ENCODE data around the gene MAP4K2. TPM values are rescaled to one million over a fixed set of nuclear protein-coding genes. Genes with fewer than 3 reads are reported as not detected.
A peak's percentile ranks its signal among the peaks of the same experiment; 100 is the strongest.

Gene MAP4K2
- total and polyA plus RNA-seq, 2 of the 13 experiments (the other 11 are each of a cell fraction or from before 2014, with no cell fraction given) = 8.3 to 17.6 TPM

GRCh38 chr11:64778473-64779298, 24.3 kb downstream of the MAP4K2 start, which contains the start of gene SF1 (continued):
- TF ChIP-seq ZBTB49 (CRISPR knock-in tag; IDR thresholded peaks at IDR 0.05; ENCODE audit: borderline replicate concordance) (no peak), SAFB2 (CRISPR knock-in tag; IDR thresholded peaks at IDR 0.05; ENCODE audit: borderline replicate concordance, low read depth) (no peak), ATF1 (CRISPR knock-in tag; IDR thresholded peaks at IDR 0.05) (peak; percentile 76), EZH2 (conservative IDR thresholded peaks at IDR 0.05; ENCODE audit: low read depth, low read length) (no peak), FLYWCH1 (CRISPR knock-in tag; IDR thresholded peaks at IDR 0.05) (no peak), KLF15 (CRISPR knock-in tag; IDR thresholded peaks at IDR 0.05; ENCODE audit: borderline replicate concordance) (no peak), GPBP1L1 (CRISPR knock-in tag; IDR thresholded peaks at IDR 0.05) (no peak), HNRNPLL (IDR thresholded peaks at IDR 0.05; ENCODE audit: low read depth, low read length, poor library complexity, severe bottlenecking) (peak; percentile 88), ZNF788 (CRISPR knock-in tag; IDR thresholded peaks at IDR 0.05; ENCODE audit: borderline replicate concordance) (peak; percentile 87; the same call in 1 of the 2 replicates), NKX3-1 (CRISPR knock-in tag; IDR thresholded peaks at IDR 0.05) (no peak), DNMT1 (CRISPR knock-in tag; IDR thresholded peaks at IDR 0.05) (no peak), MXD3 (CRISPR knock-in tag; IDR thresholded peaks at IDR 0.05) (peak; percentile 41), MED1 (CRISPR knock-in tag; IDR thresholded peaks at IDR 0.05) (peak; percentile 31; the same call in 1 of the 2 replicates), TGIF2 (CRISPR knock-in tag; IDR thresholded peaks at IDR 0.05) (0 out of 2 replicates have a peak, but pooled peaks have one; percentile 24), ELF4 (CRISPR knock-in tag; IDR thresholded peaks at IDR 0.05; ENCODE audit: borderline replicate concordance) (peak; percentile 6; the same call in 1 of the 2 replicates), ARID4A (CRISPR knock-in tag; IDR thresholded peaks at IDR 0.05; ENCODE audit: borderline replicate concordance) (peak; percentile 64; the same call in 1 of the 2 replicates), KDM1A (CRISPR knock-in tag; IDR thresholded peaks at IDR 0.05) (no peak), SKI (IDR thresholded peaks at IDR 0.05; ENCODE audit: partially characterized antibody) (no peak), ZNF138 (CRISPR knock-in tag; IDR thresholded peaks at IDR 0.05; ENCODE audit: low read depth) (no peak), MLLT10 (CRISPR knock-in tag; IDR thresholded peaks at IDR 0.05) (no peak), ZFAT (CRISPR knock-in tag; conservative IDR thresholded peaks at IDR 0.05) (no peak), RFXAP (CRISPR knock-in tag; IDR thresholded peaks at IDR 0.05; ENCODE audit: borderline replicate concordance) (peak; percentile 93)
